HG03135 (cell line): Measurements from ENCODE around the gene NAPSA.

ENCODE experiments used
- ATAC-seq: cut with Tn5 transposase; IDR thresholded peaks from one replicate; pipeline ENCODE4 v1.9.1; 2021; ENCODE audit warnings: mild to moderate bottlenecking, moderate library complexity; ENCODE audit not compliant: unreplicated experiment

NAPSA gene

GRCh38 chr19:50384685-50385535 is 19.5 kb upstream of the NAPSA start:
- ATAC-seq, result no peak

- peak; percentile 77 for ATAC-seq
Measured at GRCh38 chr19:50383852-50384684, 18.6 kb upstream of the NAPSA start, which contains the start of gene POLD1. Gene POLD1 (plus strand): TSS chr19:50384347. CDS start chr19:50398852, 14,505 bp downstream.

- no peak for ATAC-seq
Measured at GRCh38 chr19:50383001-50383851, 17.8 kb upstream of the NAPSA start.

- ATAC-seq, result no peak
Measured at GRCh38 chr19:50381881-50382729, 16.7 kb upstream of the NAPSA start.

- ATAC-seq, result no peak
Measured at GRCh38 chr19:50380751-50381151, 15.3 kb upstream of the NAPSA start.

GRCh38 chr19:50380137-50380536 is 14.7 kb upstream of the NAPSA start:
- ATAC-seq, result no peak

GRCh38 chr19:50379602-50380001 is 14.2 kb upstream of the NAPSA start:
- ATAC-seq, result no peak

GRCh38 chr19:50378863-50379236 is 13.4 kb upstream of the NAPSA start:
- ATAC-seq, result no peak

GRCh38 chr19:50378169-50378862 is 12.9 kb upstream of the NAPSA start:
- no peak for ATAC-seq

GRCh38 chr19:50377517-50377916 is 12.1 kb upstream of the NAPSA start:
- no peak for ATAC-seq

GRCh38 chr19:50377051-50377461 is 11.6 kb upstream of the NAPSA start:
- ATAC-seq, result no peak

GRCh38 chr19:50376166-50377050 is 11.0 kb upstream of the NAPSA start, which contains the start of gene NR1H2:
Gene NR1H2 (plus strand): TSS chr19:50376457. CDS start chr19:50377606, 1,149 bp downstream.
- peak; percentile 77 for ATAC-seq

GRCh38 chr19:50371914-50372475 is 6.6 kb upstream of the NAPSA start:
- ATAC-seq, result no peak

- no peak for ATAC-seq
Measured at GRCh38 chr19:50368649-50369570, 3.5 kb upstream of the NAPSA start.

GRCh38 chr19:50362656-50363424 is 2.6 kb downstream of the NAPSA start:
- no peak for ATAC-seq

GRCh38 chr19:50362030-50362412 is 3.4 kb downstream of the NAPSA start:
- no peak for ATAC-seq
